ENCODE results near the gene NMNAT2. TPM values are rescaled to one million over a fixed set of nuclear protein-coding genes. Genes with fewer than 3 reads are reported as not detected.
"Not testable (repeated sequence)": the region's sequence is repeated elsewhere in the genome, so short reads cannot be mapped to it uniquely, and the experiment has no call there.

Gene NMNAT2
- total RNA-seq, 2 donors from 2014 or later: 1.0 to 1.3 TPM

GRCh38 chr1:183404476-183404875, 13.7 kb downstream of the NMNAT2 start:
- no peak overlapping the region for H3K4me3 ChIP-seq
- DNase-seq: no peak
- H3K27me3 ChIP-seq: no peaks in the 10 kb centered on the region
- ATAC-seq: no peak
- H3K9me3 ChIP-seq: no peaks in the 10 kb centered on the region
- no peaks in the 10 kb centered on the region for H3K4me1 ChIP-seq
- TF ChIP-seq CTCF (IDR thresholded peaks at IDR 0.05) (no peak), POLR2A (IDR thresholded peaks at IDR 0.05) (no peak)
- no peaks in the 10 kb centered on the region for H3K36me3 ChIP-seq (replicated peaks in 1 of 2; ENCODE audit: insufficient read depth in 1 of 2, low read depth in 2 of 2)
- 46 to 54% methylated on average over 2 of the region's 2 CpGs for WGBS, 2 donors
- intact Hi-C loops (cut with DNase I): no loop called here
- no peak overlapping the region for H3K27ac ChIP-seq

GRCh38 chr1:183403498-183403897, 14.7 kb downstream of the NMNAT2 start:
- no peaks in the 10 kb centered on the region for H3K9me3 ChIP-seq
- no peaks in the 10 kb centered on the region for H3K4me1 ChIP-seq
- no peak overlapping the region for H3K4me3 ChIP-seq
- ATAC-seq: no peak
- H3K27ac ChIP-seq: no peak overlapping the region
- TF ChIP-seq POLR2A (IDR thresholded peaks at IDR 0.05) (no peak), CTCF (IDR thresholded peaks at IDR 0.05) (no peak)
- no peak for DNase-seq
- no peaks in the 10 kb centered on the region for H3K36me3 ChIP-seq (replicated peaks in 1 of 2; ENCODE audit: insufficient read depth in 1 of 2, low read depth in 2 of 2)
- 61 to 63% methylated on average over 3 of the region's 3 CpGs for WGBS, 2 donors
- intact Hi-C loops (cut with DNase I): no loop called here
- H3K27me3 ChIP-seq: no peaks in the 10 kb centered on the region

GRCh38 chr1:183401565-183401964, 16.6 kb downstream of the NMNAT2 start:
- 0 to 17% methylated on average over 1 of the region's 1 CpG for WGBS, 2 donors
- DNase-seq; H3K27me3 ChIP-seq; H3K36me3 ChIP-seq (replicated peaks in 1 of 2; ENCODE audit: insufficient read depth in 1 of 2, low read depth in 2 of 2); H3K4me1 ChIP-seq; H3K4me3 ChIP-seq; H3K9me3 ChIP-seq; intact Hi-C loops (cut with DNase I); H3K27ac ChIP-seq; ATAC-seq: not testable (repeated sequence)

- Histone ChIP-seq H3K36me3 (replicated peaks in 1 of 2; ENCODE audit: insufficient read depth in 1 of 2, low read depth in 2 of 2) (no peaks in the 10 kb centered on the region), H3K27me3 (no peaks in the 10 kb centered on the region), H3K9me3 (no peaks in the 10 kb centered on the region), H3K4me3 (no peak overlapping the region), H3K4me1 (no peaks in the 10 kb centered on the region), H3K27ac (no peak overlapping the region)
- ATAC-seq: no peak
- TF ChIP-seq CTCF (IDR thresholded peaks at IDR 0.05): no peak
- no peak for TF ChIP-seq POLR2A (IDR thresholded peaks at IDR 0.05)
- no peak for DNase-seq
- intact Hi-C loops (cut with DNase I): no loop called here
- WGBS, 2 donors: 68 to 79% methylated on average over 2 of the region's 2 CpGs
These were observed 23.7 kb downstream of the NMNAT2 start for GRCh38 chr1:183394435-183394834.

- WGBS, 2 donors: 83% methylated on average over 1 of the region's 1 CpG
These were observed 26.3 kb downstream of the NMNAT2 start for GRCh38 chr1:183391863-183392262.

More at GRCh38 chr1:183391863-183392262, 26.3 kb downstream of the NMNAT2 start:
- H3K4me1 ChIP-seq: no peaks in the 10 kb centered on the region
- no peaks in the 10 kb centered on the region for H3K27me3 ChIP-seq
- no peaks in the 10 kb centered on the region for H3K9me3 ChIP-seq
- no peak overlapping the region for H3K27ac ChIP-seq
- H3K4me3 ChIP-seq: no peak overlapping the region
- intact Hi-C loops (cut with DNase I): no loop called here
- DNase-seq (no peak), ATAC-seq (no peak)
- H3K36me3 ChIP-seq (replicated peaks in 1 of 2; ENCODE audit: insufficient read depth in 1 of 2, low read depth in 2 of 2): no peaks in the 10 kb centered on the region
- TF ChIP-seq POLR2A (IDR thresholded peaks at IDR 0.05) (no peak), CTCF (IDR thresholded peaks at IDR 0.05) (no peak)

All from body of pancreas (tissue), 4 donors.